ENCODE data around the gene LMNA.

The LMNA gene

GRCh38 chr1:156121457-156121856 is 6.9 kb downstream of the LMNA start:
- TF ChIP-seq SIN3A (IDR thresholded peaks at IDR 0.05; ENCODE audit: borderline replicate concordance, insufficient read depth, low read length) (no peak), FOXP2 (optimal IDR thresholded peaks at IDR 0.05; ENCODE audit: borderline replicate concordance, extremely low read depth, extremely low read length, insufficient read depth) (no peak), TAF1 (IDR thresholded peaks at IDR 0.05; ENCODE audit: borderline replicate concordance, insufficient read depth, low read length) (no peak)

GRCh38 chr1:156122086-156122485 is 7.6 kb downstream of the LMNA start:
- TF ChIP-seq SIN3A (IDR thresholded peaks at IDR 0.05; ENCODE audit: borderline replicate concordance, insufficient read depth, low read length) (no peak), REST (IDR thresholded peaks at IDR 0.05; ENCODE audit: insufficient read depth in 1 of 2, low read depth in 2 of 2, low read length in 2 of 2) (no peak), TAF1 (IDR thresholded peaks at IDR 0.05; ENCODE audit: borderline replicate concordance, insufficient read depth, low read length) (no peak), FOXP2 (optimal IDR thresholded peaks at IDR 0.05; ENCODE audit: borderline replicate concordance, extremely low read depth, extremely low read length, insufficient read depth) (no peak), POLR2AphosphoS5 (IDR thresholded peaks at IDR 0.05; ENCODE audit: low read depth, low read length) (no peak)

GRCh38 chr1:156122519-156123355 is 8.2 kb downstream of the LMNA start:
- TF ChIP-seq POLR2AphosphoS5 (IDR thresholded peaks at IDR 0.05; ENCODE audit: low read depth, low read length) = peak; percentile 16; the same call in 1 of the 2 replicates
- TF ChIP-seq REST (IDR thresholded peaks at IDR 0.05; ENCODE audit: insufficient read depth in 1 of 2, low read depth in 2 of 2, low read length in 2 of 2) = 0 out of 4 replicates have a peak, but pooled peaks of 1 of the 2 experiments have one; percentile 26
- TF ChIP-seq SIN3A (IDR thresholded peaks at IDR 0.05; ENCODE audit: borderline replicate concordance, insufficient read depth, low read length) = peak; percentile 47; the same call in 1 of the 2 replicates
- TF ChIP-seq TAF1 (IDR thresholded peaks at IDR 0.05; ENCODE audit: borderline replicate concordance, insufficient read depth, low read length) = peak; percentile 13; the same call in 1 of the 2 replicates
- TF ChIP-seq FOXP2 (optimal IDR thresholded peaks at IDR 0.05; ENCODE audit: borderline replicate concordance, extremely low read depth, extremely low read length, insufficient read depth) = no peak

GRCh38 chr1:156123356-156124196 is 9.1 kb downstream of the LMNA start:
- TF ChIP-seq POLR2AphosphoS5 (IDR thresholded peaks at IDR 0.05; ENCODE audit: low read depth, low read length) (peak; percentile 11; the same call in 1 of the 2 replicates), REST (IDR thresholded peaks at IDR 0.05; ENCODE audit: insufficient read depth in 1 of 2, low read depth in 2 of 2, low read length in 2 of 2) (no peak), FOXP2 (optimal IDR thresholded peaks at IDR 0.05; ENCODE audit: borderline replicate concordance, extremely low read depth, extremely low read length, insufficient read depth) (no peak), TAF1 (IDR thresholded peaks at IDR 0.05; ENCODE audit: borderline replicate concordance, insufficient read depth, low read length) (peak; percentile 31; the same call in 1 of the 2 replicates), SIN3A (IDR thresholded peaks at IDR 0.05; ENCODE audit: borderline replicate concordance, insufficient read depth, low read length) (peak; percentile 92; the same call in 1 of the 2 replicates)

All from PFSK-1 (cell line).